Activated CD4-positive, CD25-positive, alpha-beta regulatory T cell treated with anti-CD3 and anti-CD28 coated beads, Interleukin-2, amount 50 U/mL, for 72 hours (primary cell): ENCODE measurements around the gene AATK.

ENCODE experiments used
- DNase-seq: peaks from one replicate; pipeline ENCODE4 v3.0.0; 2021

The AATK gene

GRCh38 chr17:81166033-81166492 is at the start of gene AATK:
AATK (minus strand) TSS chr17:81166221; CDS start chr17:81165992, 229 bp downstream.
- no peak for DNase-seq

DNA sequence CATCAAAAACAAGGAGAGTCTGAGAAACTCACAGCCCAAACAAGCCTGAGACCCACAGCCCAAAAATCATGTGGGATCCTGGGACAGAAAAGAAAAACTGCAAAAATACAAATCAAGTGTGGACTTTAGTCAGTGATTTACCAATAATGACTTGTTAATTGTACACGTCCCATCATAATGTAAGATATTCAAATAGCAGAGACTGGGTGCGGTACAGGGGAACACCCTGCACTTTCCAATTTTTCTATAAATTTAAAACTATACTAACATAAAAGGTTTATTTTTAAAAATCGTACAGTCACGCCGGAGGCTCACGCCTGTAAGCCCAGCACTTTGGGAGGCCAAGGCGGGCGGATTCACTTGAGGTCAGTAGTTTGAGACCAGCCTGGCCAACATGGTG is 48.0 kb upstream of the AATK start:
- no peak for DNase-seq

DNA sequence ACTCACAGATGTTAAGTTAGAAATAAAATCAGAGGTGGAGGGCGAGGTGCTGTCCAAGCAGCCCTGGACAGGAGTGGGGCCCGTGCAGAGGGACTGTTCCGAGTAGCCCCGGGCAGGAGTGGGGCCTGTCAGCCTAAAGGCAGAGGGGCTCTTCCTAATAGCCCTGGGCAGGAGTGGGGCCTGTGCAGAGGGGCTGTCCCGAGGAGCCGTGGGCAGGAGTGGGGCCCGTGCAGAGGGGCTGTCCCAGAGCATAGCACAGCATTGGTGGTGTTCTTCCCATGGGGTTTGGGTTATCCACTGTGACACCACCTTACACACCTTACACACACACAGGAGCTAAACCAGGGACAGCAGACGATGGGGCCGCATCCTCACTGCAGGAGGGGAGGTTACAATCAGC is 46.3 kb upstream of the AATK start:
- no peak for DNase-seq

GRCh38 chr17:81210868-81211267 is 44.8 kb upstream of the AATK start:
- DNase-seq, result no peak

- DNase-seq, result no peak
These were observed 44.4 kb upstream of the AATK start for GRCh38 chr17:81210466-81210865.

DNA sequence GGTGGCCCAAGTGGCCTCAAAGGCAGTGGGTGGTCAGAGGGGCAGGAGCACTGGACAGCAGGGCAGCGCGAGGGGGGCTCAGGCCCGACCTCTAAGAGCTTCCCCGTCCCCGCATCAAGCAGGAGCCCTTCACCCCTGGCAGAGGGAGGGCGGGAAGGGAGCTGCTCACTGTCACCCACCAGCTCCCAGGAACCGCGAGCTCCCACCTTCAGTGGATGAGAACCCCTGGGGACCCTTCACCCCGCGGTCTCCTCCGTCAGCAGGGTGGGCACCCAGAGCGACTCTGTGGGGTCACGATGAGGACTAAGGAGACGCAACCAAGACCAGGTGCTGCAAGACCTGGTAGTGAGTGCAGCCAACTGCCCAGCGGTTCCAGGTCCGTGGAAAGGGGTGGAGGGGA is 43.1 kb upstream of the AATK start:
- DNase-seq, result no peak

DNA sequence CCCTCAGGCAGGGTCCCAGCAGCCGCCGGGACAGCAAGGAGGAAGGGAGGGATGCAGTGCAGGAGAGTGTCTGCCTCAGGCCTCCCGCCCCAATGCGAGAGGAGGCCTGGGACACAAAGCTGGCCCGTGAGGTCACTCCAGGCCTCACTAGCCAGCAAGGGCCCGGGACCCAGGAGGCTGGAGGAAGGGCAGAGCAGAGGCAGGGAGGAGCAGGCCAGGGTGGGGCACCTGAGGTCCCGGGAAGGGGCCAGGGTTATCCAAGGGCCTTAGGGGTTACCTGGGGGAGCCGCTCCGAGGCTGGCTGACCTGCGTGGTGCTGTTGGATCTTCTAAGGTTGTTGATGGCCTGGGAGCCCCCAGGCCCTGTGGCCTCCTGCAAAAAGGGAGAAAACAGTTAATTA is 42.6 kb upstream of the AATK start:
- no peak for DNase-seq

GRCh38 chr17:81207610-81208581 is 41.9 kb upstream of the AATK start:
- no peak for DNase-seq

GRCh38 chr17:81206657-81207056 is 40.6 kb upstream of the AATK start:
- DNase-seq, result no peak

DNA sequence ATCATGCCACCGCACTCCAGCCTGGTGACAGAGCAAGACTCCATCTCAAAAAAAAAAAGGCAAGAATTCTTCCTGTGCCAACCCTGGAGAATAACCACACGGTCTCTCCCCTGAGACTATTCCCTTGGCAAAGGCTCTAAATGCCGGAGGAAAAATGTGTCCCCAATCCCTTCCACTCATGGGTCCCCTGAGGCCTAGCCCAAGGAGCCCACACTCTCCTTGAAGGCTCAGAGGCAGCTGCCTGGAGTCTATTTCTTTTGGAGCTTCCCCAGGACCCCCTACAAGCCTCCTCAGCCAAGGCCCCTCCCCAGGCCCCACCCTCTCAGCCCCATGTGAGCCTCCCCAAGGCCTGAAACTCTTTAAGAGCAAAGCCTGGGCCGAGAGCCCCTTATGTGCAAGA is 40.1 kb upstream of the AATK start:
- DNase-seq, result no peak

DNA sequence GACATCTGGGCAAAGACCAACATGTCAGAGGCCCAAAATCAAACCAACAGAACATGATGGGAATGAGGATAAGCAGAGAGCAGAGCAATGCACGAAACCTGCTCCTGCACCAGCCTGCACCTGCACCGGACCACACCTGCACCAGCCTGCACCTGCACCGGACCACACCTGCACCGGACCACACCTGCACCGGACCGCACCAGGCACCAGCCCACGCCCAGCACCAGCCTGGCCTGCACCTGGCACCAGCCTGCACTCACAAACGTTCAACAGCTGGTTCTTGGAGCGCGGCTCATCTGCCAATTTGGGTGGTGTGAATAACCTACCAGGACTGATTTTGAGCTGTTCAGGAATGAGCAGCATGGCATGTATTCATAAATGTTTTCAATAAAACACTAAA is 38.6 kb upstream of the AATK start:
- no peak for DNase-seq

GRCh38 chr17:81203136-81203535 is 37.1 kb upstream of the AATK start:
- DNase-seq, result no peak

- no peak for DNase-seq
These were observed 36.3 kb upstream of the AATK start for GRCh38 chr17:81202318-81202717.

GRCh38 chr17:81200695-81201580 is 34.9 kb upstream of the AATK start:
- no peak for DNase-seq

GRCh38 chr17:81200201-81200600 is 34.2 kb upstream of the AATK start:
- no peak for DNase-seq

- DNase-seq, result no peak
These were observed 33.4 kb upstream of the AATK start for GRCh38 chr17:81199482-81199830.

GRCh38 chr17:81198826-81199481 is 32.9 kb upstream of the AATK start:
- DNase-seq, result no peak

DNA sequence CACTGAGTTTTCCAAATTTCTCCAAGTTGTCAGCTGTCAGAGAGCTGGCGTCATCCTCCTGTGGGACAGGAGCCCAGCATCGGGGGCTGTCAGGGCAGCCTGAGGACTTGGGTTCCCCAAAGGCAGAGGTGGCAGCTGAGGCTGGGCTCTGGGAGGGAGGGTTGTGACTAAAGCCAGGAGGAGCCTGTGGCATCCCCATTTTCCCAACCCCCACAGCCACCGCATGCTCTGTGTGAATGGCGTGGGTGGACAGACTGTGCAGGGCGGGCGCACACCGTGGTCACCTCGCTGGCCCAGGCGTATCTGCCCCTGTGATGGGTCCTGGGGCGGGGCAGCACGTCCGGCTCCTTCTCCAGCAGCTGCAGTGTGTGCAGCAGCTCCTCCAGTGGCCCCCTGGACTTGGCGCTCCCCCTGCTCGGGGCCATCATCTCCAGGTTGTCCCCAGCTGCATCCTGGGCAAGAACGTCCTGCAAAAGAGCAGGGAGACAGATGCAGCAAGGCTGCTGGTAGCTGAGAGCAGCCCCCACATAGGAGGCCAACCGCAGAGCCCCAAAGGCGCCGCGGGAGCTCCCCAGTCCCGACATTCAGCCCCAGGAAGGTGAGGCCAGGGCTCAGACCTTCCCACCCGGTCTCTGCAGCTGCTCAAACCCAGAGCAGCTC is 31.9 kb upstream of the AATK start:
- no peak for DNase-seq

DNA sequence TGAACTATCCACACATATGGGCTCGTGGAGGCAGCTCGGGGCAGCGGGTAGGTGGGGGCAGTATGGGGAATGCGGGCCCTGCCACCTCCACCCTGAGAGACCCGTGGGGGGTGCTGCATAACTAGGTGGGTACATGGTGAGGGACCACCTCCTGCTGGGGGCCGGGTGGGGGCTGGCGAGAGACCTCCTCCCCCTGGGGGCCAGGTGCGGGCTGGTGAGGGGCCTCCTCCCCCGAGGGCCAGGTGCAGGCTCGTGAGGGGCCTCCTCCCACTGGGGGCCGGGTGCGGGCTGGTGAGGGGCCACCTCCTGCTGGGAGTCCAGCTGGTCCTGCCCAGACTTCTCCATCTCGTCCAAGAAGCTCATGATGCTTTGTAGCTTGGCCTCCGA is 31.4 kb upstream of the AATK start:
- DNase-seq, result no peak

DNA sequence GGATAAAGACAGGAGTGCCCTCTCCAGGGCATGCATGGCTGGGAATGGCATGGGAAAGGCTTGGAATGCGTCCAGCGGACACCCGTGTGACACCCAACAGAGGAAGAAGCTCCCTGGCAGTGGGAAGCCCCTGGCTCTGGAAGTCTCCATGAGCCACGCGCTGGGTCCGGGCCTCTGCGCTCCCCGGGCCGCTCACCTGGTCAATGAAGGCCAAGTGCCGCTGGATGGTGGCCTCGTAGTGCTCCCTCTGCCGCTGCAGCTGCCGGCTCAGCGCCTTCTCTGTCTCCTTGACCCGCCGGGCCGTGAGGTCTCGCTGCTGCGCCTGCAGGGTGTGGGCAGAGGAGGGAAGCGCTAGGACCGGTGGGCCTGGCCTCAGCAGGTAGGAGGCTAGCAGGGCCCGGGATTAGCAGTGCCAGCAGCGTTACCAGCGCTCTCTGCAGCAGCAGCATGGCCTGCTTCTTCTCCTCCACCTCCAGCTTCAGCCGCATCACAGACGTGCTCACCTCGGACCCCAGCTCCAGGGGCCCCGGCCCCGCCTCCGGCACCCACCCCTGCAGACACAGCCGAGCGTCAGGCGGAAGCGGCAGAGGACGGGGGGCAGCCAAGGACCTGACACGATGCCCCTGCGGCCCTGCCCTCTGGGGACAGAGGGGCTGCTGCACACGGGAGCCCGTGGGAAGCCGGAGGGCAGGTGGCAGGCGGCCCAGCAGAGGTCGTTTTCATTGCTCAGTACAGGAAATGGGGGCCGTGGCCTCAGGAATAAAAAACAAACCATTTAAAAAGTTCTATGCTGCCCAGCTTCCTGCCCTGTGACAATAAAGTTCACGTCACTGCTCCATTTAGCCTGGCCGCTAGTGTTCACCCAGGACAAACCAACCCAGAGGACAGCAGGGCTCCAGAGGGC is 30.7 kb upstream of the AATK start:
- no peak for DNase-seq

GRCh38 chr17:81195941-81196495 is 30.0 kb upstream of the AATK start:
- no peak for DNase-seq
